Astrocyte of the cerebellum (primary cell): ENCODE measurements around the gene RIPPLY2.

Experiments used
- DNase-seq: peaks from one replicate; pipeline ENCODE4 v3.0.0-alpha.2; 2011; ENCODE audit warnings: low read depth
- H3K4me3 ChIP-seq: 2 replicates; pipeline ENCODE4 v1.5.1; 2011; ENCODE audit warnings: mild to moderate bottlenecking, low read depth, low read length, moderate library complexity
- CTCF ChIP-seq: IDR thresholded peaks from 2 replicates; pipeline ENCODE4 v1.5.1; 2012; ENCODE audit warnings: low read length, low read depth, moderate library complexity, mild to moderate bottlenecking; ENCODE audit errors: missing control alignments
- in situ Hi-C: cut with HindIII; loops from 2 replicates; pipeline ENCODE4 v1.10.0; 2017; ENCODE audit warnings: low sequenced_read_pairs

The RIPPLY2 gene

DNA sequence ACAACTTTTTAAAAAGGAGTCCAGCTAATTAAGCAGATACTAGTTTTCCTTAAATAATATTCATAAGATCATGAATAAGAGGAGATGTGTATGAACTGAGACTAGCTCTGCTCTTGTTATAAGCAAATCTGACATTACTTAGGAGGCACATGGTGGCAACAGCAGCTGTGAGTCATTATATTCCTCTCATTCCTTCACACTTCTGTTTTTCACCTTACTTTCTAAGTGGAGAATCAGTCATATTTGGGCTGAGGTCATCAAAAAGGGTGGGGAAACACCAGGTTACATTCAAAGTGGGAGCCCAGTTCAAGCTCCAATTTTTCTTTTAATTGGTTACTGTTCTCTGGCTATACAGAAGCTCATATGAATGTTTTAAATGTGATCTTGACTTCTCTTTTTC, 6.0 kb upstream of the RIPPLY2 start:
- in situ Hi-C loops, result no loop called here
- no peak overlapping the region for H3K4me3 ChIP-seq
- DNase-seq, result no peak
- TF ChIP-seq CTCF, result no peak

- TF ChIP-seq CTCF, result no peak
- in situ Hi-C loops, result no loop called here
- DNase-seq, result no peak
- no peak overlapping the region for H3K4me3 ChIP-seq
Measured at GRCh38 chr6:83849127-83849526, 4.0 kb upstream of the RIPPLY2 start.

GRCh38 chr6:83849610-83850009, 3.5 kb upstream of the RIPPLY2 start:
- in situ Hi-C loops, result no loop called here
- DNase-seq, result no peak
- H3K4me3 ChIP-seq, result no peak overlapping the region
- TF ChIP-seq CTCF, result no peak

- in situ Hi-C loops, result no loop called here
- TF ChIP-seq CTCF, result no peak
- no peak for DNase-seq
- H3K4me3 ChIP-seq, result peak overlapping the region; percentile 42
Measured at GRCh38 chr6:83852528-83853177, 507 bp upstream of the RIPPLY2 start.

GRCh38 chr6:83854001-83854501, 891 bp downstream of the RIPPLY2 start:
- peak overlapping the region; percentile 42 for H3K4me3 ChIP-seq
- no peak for TF ChIP-seq CTCF
- no peak for DNase-seq
- in situ Hi-C loops, result no loop called here

DNA sequence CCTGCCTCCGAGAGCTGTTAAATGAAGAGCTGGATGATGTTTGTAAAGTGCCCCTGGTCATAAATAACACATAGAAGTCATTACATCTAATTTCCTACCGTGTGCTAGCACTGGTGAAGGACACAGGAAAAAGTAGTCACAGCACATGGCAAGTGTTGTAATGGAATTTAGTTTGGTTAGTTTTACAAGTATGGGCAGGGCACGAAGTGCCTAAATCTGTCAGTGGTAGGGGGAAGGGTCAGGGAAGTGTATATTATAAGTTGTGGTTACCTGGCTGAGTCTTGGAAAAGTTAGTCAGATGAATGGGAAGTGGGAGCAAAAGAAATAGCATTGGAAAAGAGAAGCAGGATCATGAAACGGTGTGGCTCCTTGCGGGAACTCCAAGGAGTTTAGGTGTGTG, 1.6 kb downstream of the RIPPLY2 start:
- in situ Hi-C loops, result no loop called here
- DNase-seq, result no peak
- H3K4me3 ChIP-seq, result no peak overlapping the region
- TF ChIP-seq CTCF, result no peak
